Measurements from ENCODE around the gene TMEM54.

- TF ChIP-seq EZH2 (IDR thresholded peaks at IDR 0.05; ENCODE audit: borderline replicate concordance, low read length), result no peak
- no peak for TF ChIP-seq CTCF (conservative IDR thresholded peaks at IDR 0.05 in 1 of 2, IDR thresholded peaks at IDR 0.05 in 1 of 2; ENCODE audit: extremely low read depth in 1 of 2, insufficient read depth in 1 of 2, low read depth in 1 of 2, low read length in 2 of 2)
Observed at GRCh38 chr1:32902535-32902920, 1.3 kb upstream of the TMEM54 start.

All from mammary epithelial cell (primary cell).